C4-2B (cell line): ENCODE results near the gene NEDD4L.

Experiments
- CTCF ChIP-seq: fragments of 450-650 bp; conservative IDR thresholded peaks from 2 replicates; pipeline ENCODE4 v1.5.1; 2017; ENCODE audit warnings: mild to moderate bottlenecking
- ZFX ChIP-seq: fragments of 450-650 bp; IDR thresholded peaks from 2 replicates; pipeline ENCODE4 v1.6.1; 2017

GRCh38 chr18:58208207-58208932 is 164.3 kb downstream of the NEDD4L start:
- TF ChIP-seq CTCF (no peak), ZFX (no peak)
